Keratinocyte (primary cell): Measurements from ENCODE around the gene ELP4. TPM values are rescaled to one million over a fixed set of nuclear protein-coding genes. Genes with fewer than 3 reads are reported as not detected.

Experiments used
- DNase-seq: peaks from one replicate; pipeline ENCODE4 v3.0.0-alpha.2; 2011; ENCODE audit warnings: low read depth, missing footprints, low spot score
- FAIRE-seq: peaks from 2 replicates; lab custom pipeline; 2011; peaks lifted over from hg19 to GRCh38; lab: Jason Lieb, UNC
- H2AFZ ChIP-seq: 2 replicates; pipeline ENCODE4 v1.6.0; 2012; ENCODE audit warnings: low read length, control low read depth, inconsistent platforms; ENCODE audit not compliant: control insufficient read depth
- H3K27ac ChIP-seq: 2 replicates; pipeline ENCODE4 v1.5.1; 2011; ENCODE audit warnings: low read length; ENCODE audit not compliant: control insufficient read depth, insufficient read depth
- H3K27me3 ChIP-seq: 3 replicates; pipeline ENCODE4 v1.6.0; 2011; ENCODE audit warnings: low read length; ENCODE audit not compliant: control insufficient read depth, insufficient read depth; ENCODE audit errors: extremely low read depth
- H3K36me3 ChIP-seq, 2 experiments: 2 replicates in 1 of 2; 3 replicates in 1 of 2; pipeline ENCODE4 v1.5.1; 2011; ENCODE audit warnings: low read length in 2 of 2, mild to moderate bottlenecking in 1 of 2; ENCODE audit not compliant: control insufficient read depth in 2 of 2, insufficient read depth in 2 of 2; ENCODE audit errors: extremely low read depth in 1 of 2
- H3K4me1 ChIP-seq: 3 replicates; pipeline ENCODE4 v1.5.1; 2011; ENCODE audit warnings: low read length; ENCODE audit not compliant: control insufficient read depth, insufficient read depth; ENCODE audit errors: extremely low read depth
- H3K4me2 ChIP-seq: 3 replicates; pipeline ENCODE4 v1.6.0; 2011; ENCODE audit warnings: low read depth, low read length; ENCODE audit not compliant: control insufficient read depth, insufficient read depth; ENCODE audit errors: extremely low read depth
- H3K4me3 ChIP-seq, 3 experiments: fragments of 200-600 bp in 1 of 3; sonication (generic) in 1 of 3; 2 replicates in 2 of 3; 3 replicates in 1 of 3; pipeline ENCODE4 v1.5.1; 2011 to 2016; ENCODE audit warnings: low read length in 3 of 3, mild to moderate bottlenecking in 3 of 3, control low read depth in 2 of 3, inconsistent platforms in 1 of 3, low read depth in 1 of 3, mixed read lengths in 1 of 3, mixed run types in 1 of 3, moderate library complexity in 1 of 3; ENCODE audit not compliant: control insufficient read depth in 2 of 3, insufficient read depth in 2 of 3; ENCODE audit errors: extremely low read depth in 1 of 3
- H3K79me2 ChIP-seq: 2 replicates; pipeline ENCODE4 v1.6.0; 2012; ENCODE audit warnings: low read length; ENCODE audit not compliant: control insufficient read depth, insufficient read depth
- H3K9ac ChIP-seq: 3 replicates; pipeline ENCODE4 v1.6.0; 2011; ENCODE audit warnings: low read length; ENCODE audit not compliant: control insufficient read depth, insufficient read depth; ENCODE audit errors: extremely low read depth
- H3K9me1 ChIP-seq: 3 replicates; pipeline ENCODE4 v1.6.0; 2011; ENCODE audit warnings: low read length; ENCODE audit not compliant: control insufficient read depth, insufficient read depth; ENCODE audit errors: extremely low read depth
- H3K9me3 ChIP-seq: 2 replicates; pipeline ENCODE4 v1.5.1; 2012; ENCODE audit warnings: low read depth, low read length; ENCODE audit not compliant: control insufficient read depth
- H4K20me1 ChIP-seq: 3 replicates; pipeline ENCODE4 v1.6.0; 2011; ENCODE audit warnings: low read length; ENCODE audit not compliant: control insufficient read depth, insufficient read depth; ENCODE audit errors: extremely low read depth
- EZH2 ChIP-seq: IDR thresholded peaks from one replicate; pipeline ENCODE4 v1.6.1; 2012; ENCODE audit warnings: inconsistent platforms, mild to moderate bottlenecking, low read length, moderate library complexity
- dilution Hi-C: fragments of 300-500 bp; cut with MboI; formaldehyde crosslinking; loops from one replicate; pipeline ENCODE4 v1.7.0; 2020; ENCODE audit warnings: low sequenced_read_pairs; ENCODE audit not compliant: extremely low pct_ligation_motif_present
- polyA plus RNA-seq, 5 experiments: library from polyadenylated mRNA; depleted of rRNA in 3 of 5; stranded (reverse) in 3 of 5; stranded (forward) in 1 of 5; unstranded in 1 of 5; fragments of >200 nt; gene quantifications; 1 replicate in 1 of 5; 2 replicates in 3 of 5; 3 replicates in 1 of 5; pipeline versions ENCODE4 v1.2.1 to v1.2.3, GENCODE V29; 2011 to 2012; ENCODE audit warnings: missing spikeins in 2 of 5, low read depth in 1 of 5, low replicate concordance in 1 of 5
- TF ChIP-seq, protein P1 (sequence below), 3 experiments: IDR thresholded peaks in 1 of 3; conservative IDR thresholded peaks in 1 of 3; optimal IDR thresholded peaks in 1 of 3; 2 replicates in 2 of 3; 3 replicates in 1 of 3; pipeline versions ENCODE3 to v1.5.1; 2011; ENCODE audit warnings: low read length in 3 of 3, mild to moderate bottlenecking in 3 of 3, moderate library complexity in 2 of 3, control low read depth in 1 of 3, inconsistent platforms in 1 of 3; ENCODE audit not compliant: insufficient read depth in 2 of 3; ENCODE audit errors: extremely low read depth in 1 of 3

Gene ELP4
- polyA plus RNA-seq, 1 donor (not counting 4 experiments of a cell fraction or from before 2014, with no cell fraction given), result 29.6 TPM

DNA sequence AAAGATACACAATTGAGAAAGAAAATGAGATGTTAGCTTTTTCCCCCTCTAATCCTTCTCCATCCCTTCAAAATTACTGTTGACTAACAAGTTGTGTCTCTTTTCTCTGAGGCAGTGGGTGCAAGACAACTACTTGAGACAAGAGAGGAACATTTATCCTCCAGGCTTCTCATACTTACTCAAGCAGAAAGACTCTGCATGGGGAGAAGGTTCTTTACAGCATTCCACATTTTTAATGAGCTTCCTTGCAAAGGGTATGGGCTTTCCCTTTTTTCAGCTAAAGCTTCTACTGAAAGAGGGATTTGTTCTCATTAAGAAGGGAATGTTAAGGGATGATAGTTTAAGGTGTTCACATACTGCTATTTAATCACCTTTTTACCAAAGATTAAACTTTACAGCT lies 253.7 kb downstream of the ELP4 start:
- dilution Hi-C loops, result no loop called here
- H3K9ac ChIP-seq, result no peak overlapping the region
- H3K36me3 ChIP-seq, result no peaks in the 10 kb centered on the region
- H3K4me2 ChIP-seq, result no peak overlapping the region
- DNase-seq (no peak), FAIRE-seq (no peak)
- no peaks in the 10 kb centered on the region for H3K79me2 ChIP-seq
- TF ChIP-seq EZH2, result no peak
- TF ChIP-seq, protein P1, sequence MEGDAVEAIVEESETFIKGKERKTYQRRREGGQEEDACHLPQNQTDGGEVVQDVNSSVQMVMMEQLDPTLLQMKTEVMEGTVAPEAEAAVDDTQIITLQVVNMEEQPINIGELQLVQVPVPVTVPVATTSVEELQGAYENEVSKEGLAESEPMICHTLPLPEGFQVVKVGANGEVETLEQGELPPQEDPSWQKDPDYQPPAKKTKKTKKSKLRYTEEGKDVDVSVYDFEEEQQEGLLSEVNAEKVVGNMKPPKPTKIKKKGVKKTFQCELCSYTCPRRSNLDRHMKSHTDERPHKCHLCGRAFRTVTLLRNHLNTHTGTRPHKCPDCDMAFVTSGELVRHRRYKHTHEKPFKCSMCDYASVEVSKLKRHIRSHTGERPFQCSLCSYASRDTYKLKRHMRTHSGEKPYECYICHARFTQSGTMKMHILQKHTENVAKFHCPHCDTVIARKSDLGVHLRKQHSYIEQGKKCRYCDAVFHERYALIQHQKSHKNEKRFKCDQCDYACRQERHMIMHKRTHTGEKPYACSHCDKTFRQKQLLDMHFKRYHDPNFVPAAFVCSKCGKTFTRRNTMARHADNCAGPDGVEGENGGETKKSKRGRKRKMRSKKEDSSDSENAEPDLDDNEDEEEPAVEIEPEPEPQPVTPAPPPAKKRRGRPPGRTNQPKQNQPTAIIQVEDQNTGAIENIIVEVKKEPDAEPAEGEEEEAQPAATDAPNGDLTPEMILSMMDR (optimal IDR thresholded peaks at IDR 0.05 in 1 of 3, IDR thresholded peaks at IDR 0.05 in 1 of 3, conservative IDR thresholded peaks at IDR 0.05 in 1 of 3; ENCODE audit: extremely low read depth in 1 of 3, insufficient read depth in 2 of 3, low read length in 3 of 3), result no peak
- no peak overlapping the region for H3K27ac ChIP-seq
- H3K9me1 ChIP-seq, result no peaks in the 10 kb centered on the region
- H4K20me1 ChIP-seq, result no peaks in the 10 kb centered on the region
- H3K4me1 ChIP-seq, result no peaks in the 10 kb centered on the region
- no peak overlapping the region for H3K4me3 ChIP-seq
- no peaks in the 10 kb centered on the region for H3K27me3 ChIP-seq
- no peak overlapping the region for H2AFZ ChIP-seq
- no peaks in the 10 kb centered on the region for H3K9me3 ChIP-seq

DNA sequence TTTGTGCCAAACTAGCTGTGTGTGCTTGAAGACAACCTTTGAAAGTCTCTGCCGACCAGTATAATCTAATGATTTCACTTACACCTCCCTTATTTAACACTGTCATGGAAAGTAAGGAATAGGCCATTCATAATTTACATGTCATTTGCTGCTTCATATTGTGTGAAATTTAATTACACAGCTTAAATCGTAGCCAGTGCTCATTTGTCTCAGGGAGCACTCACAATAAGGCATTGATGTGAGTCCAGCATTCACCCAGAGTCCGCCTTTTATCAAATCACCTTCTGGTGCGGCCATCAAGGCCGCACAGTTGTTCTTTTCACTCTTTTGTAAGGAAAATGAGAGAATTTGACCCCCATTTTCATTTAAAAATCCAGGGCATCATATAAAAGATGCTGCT lies 254.7 kb downstream of the ELP4 start:
- H3K9me3 ChIP-seq, result no peaks in the 10 kb centered on the region
- H3K4me1 ChIP-seq, result no peaks in the 10 kb centered on the region
- H3K9me1 ChIP-seq, result no peaks in the 10 kb centered on the region
- H3K4me3 ChIP-seq, result no peak overlapping the region
- TF ChIP-seq, protein P1 (optimal IDR thresholded peaks at IDR 0.05 in 1 of 3, IDR thresholded peaks at IDR 0.05 in 1 of 3, conservative IDR thresholded peaks at IDR 0.05 in 1 of 3; ENCODE audit: extremely low read depth in 1 of 3, insufficient read depth in 2 of 3, low read length in 3 of 3), result no peak
- H3K27ac ChIP-seq, result no peak overlapping the region
- no peaks in the 10 kb centered on the region for H3K79me2 ChIP-seq
- dilution Hi-C loops, result no loop called here
- no peaks in the 10 kb centered on the region for H3K36me3 ChIP-seq
- no peak for DNase-seq
- H3K9ac ChIP-seq, result no peak overlapping the region
- H3K4me2 ChIP-seq, result no peak overlapping the region
- no peak overlapping the region for H2AFZ ChIP-seq
- H4K20me1 ChIP-seq, result no peaks in the 10 kb centered on the region
- FAIRE-seq, result no peak
- H3K27me3 ChIP-seq, result no peaks in the 10 kb centered on the region
